HG03139 (cell line): Measurements from ENCODE around the gene RNF14.
A peak's percentile ranks its signal among the peaks of the same experiment; 100 is the strongest.

Source experiments
- ATAC-seq: cut with Tn5 transposase; IDR thresholded peaks from one replicate; pipeline ENCODE4 v1.9.1; 2021; ENCODE audit not compliant: unreplicated experiment

Gene RNF14

GRCh38 chr5:141976176-141976575 is 7.3 kb downstream of the RNF14 start:
- no peak for ATAC-seq

- ATAC-seq: no peak
Observed at GRCh38 chr5:141978389-141978788, 9.5 kb downstream of the RNF14 start.

- no peak for ATAC-seq
Observed at GRCh38 chr5:141982626-141983025, 13.7 kb downstream of the RNF14 start.

GRCh38 chr5:141986072-141986471 is 17.2 kb downstream of the RNF14 start:
- ATAC-seq: no peak

- no peak for ATAC-seq
Observed at GRCh38 chr5:141989720-141990119, 20.8 kb downstream of the RNF14 start.

GRCh38 chr5:141992349-141992963 is 23.6 kb downstream of the RNF14 start:
- ATAC-seq: no peak

- ATAC-seq: no peak
Observed at GRCh38 chr5:141994511-141995136, 25.7 kb downstream of the RNF14 start.

GRCh38 chr5:141995656-141996055 is 26.8 kb downstream of the RNF14 start:
- ATAC-seq: no peak

- no peak for ATAC-seq
Observed at GRCh38 chr5:141997358-141997960, 28.6 kb downstream of the RNF14 start.

GRCh38 chr5:142000173-142000572 is 31.3 kb downstream of the RNF14 start:
- ATAC-seq: no peak

GRCh38 chr5:142000704-142001484 is 32.0 kb downstream of the RNF14 start:
- ATAC-seq: no peak

- ATAC-seq: no peak
Observed at GRCh38 chr5:142003266-142003800, 34.4 kb downstream of the RNF14 start.

- no peak for ATAC-seq
Observed at GRCh38 chr5:142006363-142007236, 37.7 kb downstream of the RNF14 start.

GRCh38 chr5:142007237-142007544 is 38.3 kb downstream of the RNF14 start:
- no peak for ATAC-seq

GRCh38 chr5:142008813-142009212 is 39.9 kb downstream of the RNF14 start:
- no peak for ATAC-seq

GRCh38 chr5:142009886-142010285 is 41.0 kb downstream of the RNF14 start:
- ATAC-seq: no peak

- no peak for ATAC-seq
Observed at GRCh38 chr5:142011572-142012185, 42.8 kb downstream of the RNF14 start.

- ATAC-seq: no peak
Observed at GRCh38 chr5:142012186-142012785, 43.4 kb downstream of the RNF14 start.

- ATAC-seq: peak; percentile 47
Observed at GRCh38 chr5:142012792-142013388, 44.0 kb downstream of the RNF14 start, which contains the start of gene GNPDA1. Gene GNPDA1, minus strand, starts transcription at chr5:142013027. Its CDS starts 992 bp downstream, at chr5:142012035.
